SU-DHL-6 (cell line): ENCODE data around the gene TXNRD1.

ENCODE experiments used
- H2AFZ ChIP-seq: fragments of 200-600 bp; sonication (generic); 2 replicates; pipeline ENCODE4 v1.6.1; 2014; ENCODE audit warnings: low read depth, mild to moderate bottlenecking, moderate library complexity, mixed read lengths, antibody characterized with exemption, low read length; ENCODE audit not compliant: severe bottlenecking
- H3F3A ChIP-seq: fragments of 200-600 bp; shearing (Covaris generic); 2 replicates; pipeline ENCODE4 v1.6.0; 2016; ENCODE audit warnings: antibody characterized with exemption, mild to moderate bottlenecking; ENCODE audit not compliant: insufficient read depth
- H3K27ac ChIP-seq: fragments of 200-600 bp; sonication (generic); 2 replicates; pipeline ENCODE4 v1.5.1; 2016; ENCODE audit warnings: low read depth, mild to moderate bottlenecking, low read length, moderate library complexity, mixed read lengths
- H3K27me3 ChIP-seq: fragments of 200-600 bp; sonication (generic), shearing (Covaris generic); 2 replicates; pipeline ENCODE4 v1.6.0; 2014; ENCODE audit warnings: mild to moderate bottlenecking, low read length
- H3K36me3 ChIP-seq: fragments of 200-600 bp; sonication (generic); 2 replicates; pipeline ENCODE4 v1.6.1; 2014; ENCODE audit warnings: mild to moderate bottlenecking, low read length, mixed read lengths
- H3K4me2 ChIP-seq: fragments of 300-600, 200-600 bp; shearing (Covaris generic), sonication (generic); 2 replicates; pipeline ENCODE4 v1.6.0; 2014; ENCODE audit warnings: low read length, low read depth, mild to moderate bottlenecking; ENCODE audit not compliant: poor library complexity, severe bottlenecking
- H3K4me3 ChIP-seq: fragments of 200-600 bp; sonication (generic); 2 replicates; pipeline ENCODE4 v1.5.1; 2014; ENCODE audit warnings: antibody characterized with exemption, low read length, mild to moderate bottlenecking, mixed read lengths; ENCODE audit not compliant: insufficient read depth, poor library complexity, severe bottlenecking
- H3K79me2 ChIP-seq: fragments of 200-600 bp; sonication (generic); 2 replicates; pipeline ENCODE4 v1.6.1; 2014; ENCODE audit warnings: mild to moderate bottlenecking, low read length, moderate library complexity; ENCODE audit not compliant: insufficient read depth
- H3K9ac ChIP-seq: fragments of 200-600 bp; sonication (generic); 2 replicates; pipeline ENCODE4 v1.7.0; 2014; ENCODE audit warnings: mild to moderate bottlenecking, low read length
- H3K9me2 ChIP-seq: fragments of 200-600 bp; sonication (generic); replicated peaks from 2 replicates; pipeline ENCODE4 v1.6.1; 2014; ENCODE audit warnings: low read length; ENCODE audit not compliant: insufficient read depth
- H3K9me3 ChIP-seq: fragments of 200-600 bp; sonication (generic); 2 replicates; pipeline ENCODE4 v1.6.1; 2014; ENCODE audit warnings: low read length, mixed read lengths; ENCODE audit not compliant: insufficient read depth
- H4K20me1 ChIP-seq: fragments of 200-600 bp; sonication (generic); 2 replicates; pipeline ENCODE4 v1.6.1; 2014; ENCODE audit warnings: low read depth, mild to moderate bottlenecking, antibody characterized with exemption, low read length, moderate library complexity, mixed read lengths
- CTCF ChIP-seq: fragments of 200-600 bp; sonication (generic); IDR thresholded peaks from one replicate; pipeline ENCODE4 v1.5.1; 2017; ENCODE audit warnings: antibody characterized with exemption, mild to moderate bottlenecking, low read length, moderate library complexity; ENCODE audit not compliant: insufficient read depth, poor library complexity, severe bottlenecking
- EZH2phosphoT487 ChIP-seq: fragments of 200-600 bp; sonication (generic), shearing (Covaris generic); conservative IDR thresholded peaks from 2 replicates; pipeline ENCODE4 v1.6.1; 2018; ENCODE audit warnings: mild to moderate bottlenecking, antibody characterized with exemption, low read length, moderate library complexity, mixed read lengths

Gene TXNRD1

GRCh38 chr12:104377514-104377812 lies 161.9 kb downstream of the TXNRD1 start:
- no peak overlapping the region for H2AFZ ChIP-seq

GRCh38 chr12:104378427-104378826 lies 162.8 kb downstream of the TXNRD1 start:
- Histone ChIP-seq H3F3A (no peaks in the 10 kb centered on the region), H2AFZ (no peak overlapping the region), H3K9ac (no peak overlapping the region), H3K4me3 (no peak overlapping the region), H3K9me2 (no peaks in the 10 kb centered on the region), H3K9me3 (no peaks in the 10 kb centered on the region), H3K79me2 (no peaks in the 10 kb centered on the region), H3K27ac (no peak overlapping the region), H3K4me2 (no peak overlapping the region), H3K27me3 (no peaks in the 10 kb centered on the region), H3K36me3 (no peaks in the 10 kb centered on the region), H4K20me1 (no peaks in the 10 kb centered on the region)
- TF ChIP-seq EZH2phosphoT487 (no peak), CTCF (no peak)

More at GRCh38 chr12:104377514-104377812, 161.9 kb downstream of the TXNRD1 start:
- no peak overlapping the region for H3K9ac ChIP-seq
- H3K9me2 ChIP-seq, result no peaks in the 10 kb centered on the region
- TF ChIP-seq EZH2phosphoT487, result no peak
- no peak for TF ChIP-seq CTCF
- H3K4me2 ChIP-seq, result no peak overlapping the region
- H3K4me3 ChIP-seq, result no peak overlapping the region
- no peaks in the 10 kb centered on the region for H3K36me3 ChIP-seq
- no peaks in the 10 kb centered on the region for H3K79me2 ChIP-seq
- no peaks in the 10 kb centered on the region for H4K20me1 ChIP-seq
- no peak overlapping the region for H3K27ac ChIP-seq
- H3K27me3 ChIP-seq, result no peaks in the 10 kb centered on the region
- no peaks in the 10 kb centered on the region for H3F3A ChIP-seq
- H3K9me3 ChIP-seq, result no peaks in the 10 kb centered on the region

- Histone ChIP-seq H3K9ac (no peak overlapping the region), H3K27ac (no peak overlapping the region), H3K79me2 (no peaks in the 10 kb centered on the region), H3K36me3 (no peaks in the 10 kb centered on the region), H3K9me3 (no peaks in the 10 kb centered on the region), H2AFZ (no peak overlapping the region), H3F3A (no peaks in the 10 kb centered on the region), H4K20me1 (no peaks in the 10 kb centered on the region), H3K9me2 (no peaks in the 10 kb centered on the region), H3K27me3 (no peaks in the 10 kb centered on the region), H3K4me3 (no peak overlapping the region), H3K4me2 (no peak overlapping the region)
- TF ChIP-seq EZH2phosphoT487 (no peak), CTCF (no peak)
Measured at GRCh38 chr12:104381341-104381730, 165.8 kb downstream of the TXNRD1 start.
